ES-I3 (cell line): Measurements from ENCODE around the gene SPNS3.

Experiments used
- H3K36me3 ChIP-seq: 2 replicates; pipeline ENCODE4 v1.6.1; 2013; ENCODE audit warnings: mild to moderate bottlenecking, low read length, control low read depth, moderate library complexity; ENCODE audit not compliant: insufficient read depth
- H3K4me1 ChIP-seq: 2 replicates; pipeline ENCODE4 v1.6.1; 2013; ENCODE audit warnings: mild to moderate bottlenecking, control low read depth, low read length; ENCODE audit not compliant: insufficient read depth
- H3K9ac ChIP-seq: 2 replicates; pipeline ENCODE4 v1.6.1; 2013; ENCODE audit warnings: low read depth, mild to moderate bottlenecking, low read length, moderate library complexity
- H3K9me3 ChIP-seq: 2 replicates; pipeline ENCODE4 v1.6.1; 2013; ENCODE audit warnings: mild to moderate bottlenecking, low read length, moderate library complexity; ENCODE audit not compliant: control insufficient read depth, insufficient read depth

The SPNS3 gene, protein sequence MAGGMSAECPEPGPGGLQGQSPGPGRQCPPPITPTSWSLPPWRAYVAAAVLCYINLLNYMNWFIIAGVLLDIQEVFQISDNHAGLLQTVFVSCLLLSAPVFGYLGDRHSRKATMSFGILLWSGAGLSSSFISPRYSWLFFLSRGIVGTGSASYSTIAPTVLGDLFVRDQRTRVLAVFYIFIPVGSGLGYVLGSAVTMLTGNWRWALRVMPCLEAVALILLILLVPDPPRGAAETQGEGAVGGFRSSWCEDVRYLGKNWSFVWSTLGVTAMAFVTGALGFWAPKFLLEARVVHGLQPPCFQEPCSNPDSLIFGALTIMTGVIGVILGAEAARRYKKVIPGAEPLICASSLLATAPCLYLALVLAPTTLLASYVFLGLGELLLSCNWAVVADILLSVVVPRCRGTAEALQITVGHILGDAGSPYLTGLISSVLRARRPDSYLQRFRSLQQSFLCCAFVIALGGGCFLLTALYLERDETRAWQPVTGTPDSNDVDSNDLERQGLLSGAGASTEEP

DNA sequence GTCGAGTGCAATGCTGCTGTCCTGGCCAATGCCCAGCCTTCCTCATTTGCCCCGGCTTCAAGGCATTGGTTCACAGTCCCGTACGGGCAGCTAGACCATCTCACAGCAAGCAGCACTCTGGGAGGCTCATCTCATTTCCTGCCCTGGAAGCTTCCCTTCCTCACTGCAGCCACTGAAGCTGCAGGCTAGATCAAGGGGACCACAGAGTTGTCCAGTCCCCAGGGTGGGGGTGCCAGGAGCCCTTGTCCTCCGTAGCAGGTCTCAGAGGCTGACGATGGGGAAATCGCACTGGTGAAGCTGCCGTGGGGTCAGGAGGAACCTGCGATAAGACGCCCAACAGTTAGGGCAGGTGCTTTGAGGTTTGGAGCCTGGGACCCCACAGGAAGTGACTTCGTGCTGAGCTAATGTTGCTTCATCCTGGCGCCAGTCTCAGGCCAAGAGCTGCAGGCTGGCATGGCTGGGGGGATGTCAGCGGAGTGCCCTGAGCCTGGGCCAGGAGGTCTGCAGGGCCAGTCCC is at the start of gene SPNS3:
TSS of gene SPNS3 (plus strand) at position 426 of the 517 bp plus-strand sequence. CDS start at position 454, 28 bp downstream.
- no peaks in the 10 kb centered on the region for H3K4me1 ChIP-seq
- H3K36me3 ChIP-seq = no peaks in the 10 kb centered on the region
- no peak within 1 kb of the TSS for H3K9ac ChIP-seq
- H3K9me3 ChIP-seq = no peaks in the 10 kb centered on the region

DNA sequence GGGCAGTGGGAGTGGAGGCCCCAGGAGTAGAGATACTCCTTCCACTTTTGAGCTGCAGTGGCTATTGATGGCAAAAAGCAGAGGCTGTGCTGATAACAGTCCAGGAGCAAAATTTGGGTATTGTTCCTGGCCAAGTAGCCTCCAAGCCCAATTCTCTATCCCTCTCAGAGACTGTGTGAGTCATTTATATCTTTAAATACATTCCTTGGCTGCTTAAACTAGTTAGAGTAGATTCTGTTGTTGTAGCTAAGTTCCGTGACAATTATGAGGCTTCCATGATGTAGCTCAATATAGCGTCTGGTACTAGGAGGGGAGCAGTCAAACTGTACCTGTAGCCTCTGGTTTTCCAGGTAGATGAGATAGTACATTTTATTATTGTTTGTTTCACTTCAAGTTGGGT is 47.3 kb upstream of the SPNS3 start:
- Histone ChIP-seq H3K4me1 (0 out of 2 replicates have a peak, but pooled peaks cover 7% of the 10 kb centered on the region), H3K9me3 (no peaks in the 10 kb centered on the region), H3K9ac (no peak overlapping the region), H3K36me3 (no peaks in the 10 kb centered on the region)

DNA sequence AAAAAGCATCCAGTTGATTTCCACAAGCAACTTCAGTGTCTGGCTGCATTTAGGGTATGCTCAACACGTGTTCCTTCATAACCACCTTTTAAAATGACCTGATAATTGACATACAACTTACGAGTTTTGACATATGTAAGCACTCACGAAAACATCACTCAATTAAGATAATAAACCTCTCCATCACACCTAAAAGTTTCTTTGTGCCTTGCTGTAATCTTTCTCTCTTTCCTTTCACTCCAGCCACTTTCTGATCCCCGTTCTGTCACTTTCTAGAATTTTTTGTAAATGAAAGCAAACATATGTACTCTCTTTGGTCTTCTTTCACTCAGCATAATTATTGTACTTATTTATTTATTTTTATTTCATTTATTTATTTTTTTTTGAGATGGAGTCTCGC is 46.6 kb upstream of the SPNS3 start:
- 0 out of 2 replicates have a peak, but pooled peaks cover under 1% of the 10 kb centered on the region for H3K4me1 ChIP-seq
- H3K9ac ChIP-seq = no peak overlapping the region
- H3K9me3 ChIP-seq = no peaks in the 10 kb centered on the region
- H3K36me3 ChIP-seq = no peaks in the 10 kb centered on the region

DNA sequence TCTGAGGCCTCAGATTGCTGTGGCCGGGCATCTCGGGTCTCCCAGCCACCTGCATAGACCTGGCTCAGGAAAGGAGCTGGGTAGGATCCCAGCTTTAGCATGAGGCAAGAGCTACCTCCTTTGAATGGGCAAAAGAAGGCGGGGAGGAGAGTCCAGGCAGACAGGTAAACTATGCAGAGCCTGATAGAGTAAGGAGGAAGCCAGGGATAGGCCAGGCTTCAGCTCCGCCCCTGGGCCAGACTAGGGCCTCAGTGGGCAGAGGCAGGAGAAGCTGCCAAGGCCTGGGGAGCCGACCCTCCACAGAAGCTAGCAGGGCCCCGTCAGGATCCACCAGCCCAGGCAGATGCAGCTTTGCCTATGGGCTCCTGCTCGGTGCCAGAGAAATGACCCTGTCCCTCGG is 44.7 kb upstream of the SPNS3 start:
- H3K4me1 ChIP-seq = peaks cover 7% of the 10 kb centered on the region
- no peak overlapping the region for H3K9ac ChIP-seq
- no peaks in the 10 kb centered on the region for H3K9me3 ChIP-seq
- no peaks in the 10 kb centered on the region for H3K36me3 ChIP-seq

DNA sequence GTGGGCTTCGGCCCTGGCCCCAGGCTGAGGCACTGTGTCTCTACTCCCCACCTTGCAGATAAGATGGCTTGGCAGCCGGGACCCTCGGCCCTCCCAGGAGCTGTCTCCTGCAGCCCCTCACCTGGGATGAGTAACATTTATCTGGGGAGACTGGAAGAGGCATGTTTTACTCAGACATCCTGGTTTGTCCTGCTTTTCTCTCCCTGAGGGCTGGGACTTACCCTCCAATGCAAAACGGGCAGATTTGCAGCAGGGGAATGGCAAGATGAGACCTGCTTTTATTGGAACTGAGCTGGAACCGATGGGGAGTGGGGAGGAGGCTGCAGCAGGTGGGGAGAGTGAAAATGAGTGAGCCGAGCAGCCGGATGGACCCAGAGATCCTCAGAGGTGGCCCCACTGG is 39.9 kb upstream of the SPNS3 start:
- Histone ChIP-seq H3K4me1 (peaks cover 25% of the 10 kb centered on the region), H3K9ac (no peak overlapping the region), H3K9me3 (no peaks in the 10 kb centered on the region), H3K36me3 (no peaks in the 10 kb centered on the region)

DNA sequence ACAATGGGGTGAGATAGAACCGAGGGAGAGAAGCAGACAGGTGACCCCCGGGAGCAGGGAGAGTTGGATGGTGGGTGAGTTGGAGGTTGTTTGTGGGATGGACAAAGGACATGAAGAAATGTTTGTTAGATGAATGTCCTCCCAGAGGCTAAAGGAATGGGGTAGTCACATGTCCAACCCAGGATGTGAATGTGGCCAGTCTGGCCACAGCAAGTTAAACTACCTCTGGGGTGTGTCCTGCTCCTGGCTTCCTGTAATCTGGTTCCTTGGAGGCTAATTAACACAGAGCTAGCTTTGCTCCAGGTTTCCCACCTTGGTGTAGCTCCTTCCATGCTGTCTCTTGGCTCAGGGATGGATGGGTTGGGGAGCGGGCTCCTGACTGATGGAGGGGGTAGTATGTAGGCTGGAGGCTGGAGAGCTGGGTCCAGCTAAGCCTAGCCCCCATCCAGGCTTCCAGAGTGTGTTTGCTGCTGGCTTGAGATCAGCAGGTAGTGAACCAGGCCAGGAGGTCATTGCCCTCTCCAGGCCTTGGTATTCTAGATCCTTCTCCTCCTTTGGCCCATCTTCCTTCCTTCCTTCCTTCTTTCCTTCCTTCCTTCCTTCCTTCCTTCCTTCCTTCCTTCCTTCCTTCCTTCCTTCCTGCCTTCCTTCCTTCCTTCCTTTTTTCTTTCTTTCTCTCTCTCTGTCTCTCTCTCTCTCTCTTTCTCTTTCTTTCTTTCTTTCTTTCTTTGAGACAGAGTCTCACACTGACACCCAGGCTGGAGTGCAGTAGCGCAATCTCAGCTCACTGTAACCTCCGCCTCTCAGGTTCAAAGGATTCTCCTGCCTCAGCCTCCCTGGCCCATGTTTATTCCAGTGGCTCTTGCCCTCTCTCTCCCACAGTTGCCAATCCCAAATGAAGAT is 39.3 kb upstream of the SPNS3 start:
- H3K4me1 ChIP-seq = peaks cover 25% of the 10 kb centered on the region
- no peaks in the 10 kb centered on the region; the same call in 1 of the 2 replicates for H3K9me3 ChIP-seq
- H3K36me3 ChIP-seq = no peaks in the 10 kb centered on the region
- H3K9ac ChIP-seq = no peak overlapping the region

DNA sequence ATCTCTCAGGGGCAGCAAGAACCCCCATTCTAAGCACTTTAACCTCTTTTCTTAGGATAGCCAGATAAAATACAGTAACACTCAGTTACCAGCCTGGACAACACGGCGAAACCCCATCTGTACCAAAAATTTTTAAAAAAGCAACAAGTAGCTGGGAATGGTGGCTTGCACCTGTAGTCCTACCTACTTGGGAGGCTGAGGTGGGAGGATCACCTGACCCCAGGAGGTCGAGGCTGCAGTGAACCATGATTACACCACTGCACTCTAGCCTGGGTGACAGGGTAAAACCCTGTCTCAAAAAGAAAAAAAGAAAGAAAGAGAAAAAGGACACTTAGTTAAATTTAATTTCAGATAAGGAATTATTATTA is 38.6 kb upstream of the SPNS3 start:
- no peaks in the 10 kb centered on the region; the same call in 1 of the 2 replicates for H3K9me3 ChIP-seq
- H3K36me3 ChIP-seq = no peaks in the 10 kb centered on the region
- peaks cover 25% of the 10 kb centered on the region for H3K4me1 ChIP-seq
- no peak overlapping the region for H3K9ac ChIP-seq

DNA sequence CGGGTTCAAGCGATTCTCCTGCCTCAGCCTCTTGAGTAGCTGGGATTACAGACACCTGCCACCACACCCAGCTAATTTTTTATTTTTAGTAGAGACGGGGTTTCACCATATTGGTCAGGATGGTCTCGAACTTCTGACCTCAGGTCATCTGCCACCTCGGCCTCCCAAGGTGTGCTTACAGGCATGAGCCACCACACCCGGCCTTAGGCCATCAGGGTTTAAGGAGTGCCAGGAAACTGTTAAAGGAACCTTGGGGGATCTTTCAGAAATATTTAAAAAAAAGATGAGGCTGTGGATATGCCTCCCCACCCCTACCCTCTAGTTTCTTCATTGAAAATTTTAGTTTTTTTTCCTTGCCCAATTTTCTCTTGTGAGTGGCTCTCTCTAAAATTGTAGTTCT is 35.9 kb upstream of the SPNS3 start:
- H3K9ac ChIP-seq = no peak overlapping the region
- no peaks in the 10 kb centered on the region for H3K36me3 ChIP-seq
- H3K9me3 ChIP-seq = no peaks in the 10 kb centered on the region; the same call in 1 of the 2 replicates
- H3K4me1 ChIP-seq = peaks cover 25% of the 10 kb centered on the region

DNA sequence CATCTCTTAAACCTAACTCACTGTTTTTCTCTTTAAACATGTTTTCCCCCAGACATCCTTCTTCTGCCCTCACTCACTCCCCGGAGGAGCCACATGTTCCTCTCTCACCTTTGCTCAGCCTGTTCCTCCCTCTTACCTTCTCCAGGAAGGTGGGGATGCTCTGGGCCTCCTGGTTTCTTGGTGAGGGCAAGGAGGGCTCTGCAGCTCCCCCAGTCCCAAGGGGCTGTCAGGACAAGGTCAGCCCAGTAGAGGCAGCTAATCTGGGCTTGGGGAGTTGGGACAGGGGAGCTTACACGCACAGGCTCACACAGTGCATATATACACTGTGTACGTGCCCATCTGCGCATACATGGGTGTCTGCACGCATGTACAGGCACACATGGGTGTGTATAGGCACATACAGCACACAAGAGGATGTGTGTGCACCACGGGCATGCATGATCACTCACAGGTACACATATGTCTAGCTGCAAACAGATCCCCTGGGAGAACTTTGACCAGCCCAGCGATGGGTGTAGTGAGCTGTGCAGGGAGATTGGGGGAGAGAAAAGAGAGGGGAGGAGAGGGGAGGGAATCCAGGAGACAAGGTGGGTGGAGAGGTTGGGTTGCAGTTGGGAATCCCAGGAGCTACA is 28.6 kb upstream of the SPNS3 start:
- H3K4me1 ChIP-seq = no peaks in the 10 kb centered on the region
- no peaks in the 10 kb centered on the region for H3K9me3 ChIP-seq
- no peak overlapping the region for H3K9ac ChIP-seq
- no peaks in the 10 kb centered on the region for H3K36me3 ChIP-seq

DNA sequence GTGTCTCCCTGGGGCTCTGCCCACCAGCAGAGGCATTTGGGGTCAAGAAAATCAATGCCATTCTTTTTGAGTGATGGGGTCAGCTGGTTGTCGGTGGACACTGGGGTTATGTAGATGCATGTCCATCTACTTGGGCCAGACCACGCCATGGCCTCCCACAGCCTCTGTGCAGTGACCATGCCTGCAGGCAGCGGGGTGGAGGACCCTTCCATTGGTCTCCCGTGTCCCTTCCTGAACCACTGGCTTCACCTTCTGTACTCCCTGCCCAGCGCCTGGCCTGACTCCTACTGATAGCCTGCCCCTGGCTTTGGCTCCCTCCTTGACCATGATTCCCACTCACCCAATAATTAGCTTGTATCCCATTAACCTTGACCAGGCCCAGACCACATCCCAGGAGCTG is 28.0 kb upstream of the SPNS3 start:
- H3K4me1 ChIP-seq = no peaks in the 10 kb centered on the region
- no peaks in the 10 kb centered on the region for H3K36me3 ChIP-seq
- H3K9ac ChIP-seq = no peak overlapping the region
- no peaks in the 10 kb centered on the region for H3K9me3 ChIP-seq

DNA sequence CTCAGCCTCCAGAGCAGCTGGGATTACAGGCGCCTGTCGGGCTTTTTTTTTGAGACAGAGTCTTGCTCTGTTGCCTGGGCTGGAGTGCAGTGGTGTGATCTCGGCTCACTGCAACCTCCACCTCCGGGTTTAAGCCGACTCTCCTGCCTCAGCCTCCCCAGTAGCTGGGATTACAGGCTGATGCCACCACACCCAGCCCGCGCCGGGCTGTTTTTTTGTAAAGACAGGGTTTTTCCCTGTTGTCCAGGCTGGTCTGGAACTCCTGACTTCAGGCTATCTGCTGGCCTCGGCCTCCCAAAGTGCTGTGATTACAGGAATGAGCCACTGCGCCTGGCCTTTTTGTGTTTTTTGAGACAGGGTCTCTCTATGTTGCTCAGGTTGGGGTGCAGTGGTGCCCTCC is 27.4 kb upstream of the SPNS3 start:
- Histone ChIP-seq H3K36me3 (no peaks in the 10 kb centered on the region), H3K9ac (no peak overlapping the region), H3K9me3 (no peaks in the 10 kb centered on the region), H3K4me1 (no peaks in the 10 kb centered on the region)

DNA sequence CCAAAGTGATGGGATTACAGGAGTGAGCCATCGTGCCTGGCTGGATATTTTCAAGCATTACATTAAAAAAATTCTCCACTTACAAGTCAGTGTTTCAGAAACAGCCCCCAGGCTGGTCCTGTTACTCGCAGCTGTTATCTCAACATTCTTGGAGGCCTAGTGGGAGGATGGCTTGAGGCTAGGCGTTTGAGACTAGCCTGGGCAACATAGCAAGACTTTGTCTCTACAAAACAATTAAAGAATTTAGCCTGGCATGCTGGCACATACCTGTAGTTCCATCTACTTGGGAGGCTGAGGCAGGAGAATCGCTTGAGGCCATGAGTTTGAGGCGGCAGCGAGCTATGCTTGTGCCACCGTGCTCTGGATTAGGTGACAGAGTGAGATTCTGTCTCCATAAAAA is 26.5 kb upstream of the SPNS3 start:
- Histone ChIP-seq H3K9ac (no peak overlapping the region), H3K9me3 (no peaks in the 10 kb centered on the region), H3K4me1 (no peaks in the 10 kb centered on the region), H3K36me3 (no peaks in the 10 kb centered on the region)

DNA sequence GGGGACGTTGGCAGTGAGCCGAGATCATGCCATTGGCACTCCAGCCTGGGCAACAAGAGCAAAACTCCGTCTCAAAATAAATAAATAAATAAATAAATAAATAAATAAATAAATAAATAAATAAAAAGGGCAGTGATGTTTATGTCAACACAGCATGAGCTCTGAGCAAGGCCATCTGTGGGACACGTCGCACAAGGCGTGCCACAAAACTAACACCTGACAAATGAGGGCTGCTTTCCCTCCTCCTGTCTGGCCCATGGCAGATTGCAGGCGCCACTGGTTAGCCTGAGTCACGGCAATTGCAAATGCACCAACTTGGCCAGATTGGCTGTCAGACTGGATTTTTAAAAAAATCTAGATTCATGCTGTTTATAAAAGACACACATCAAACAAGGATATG is 25.9 kb upstream of the SPNS3 start:
- Histone ChIP-seq H3K9me3 (no peaks in the 10 kb centered on the region), H3K9ac (no peak overlapping the region), H3K4me1 (0 out of 2 replicates have a peak, but pooled peaks cover 2% of the 10 kb centered on the region), H3K36me3 (no peaks in the 10 kb centered on the region)

DNA sequence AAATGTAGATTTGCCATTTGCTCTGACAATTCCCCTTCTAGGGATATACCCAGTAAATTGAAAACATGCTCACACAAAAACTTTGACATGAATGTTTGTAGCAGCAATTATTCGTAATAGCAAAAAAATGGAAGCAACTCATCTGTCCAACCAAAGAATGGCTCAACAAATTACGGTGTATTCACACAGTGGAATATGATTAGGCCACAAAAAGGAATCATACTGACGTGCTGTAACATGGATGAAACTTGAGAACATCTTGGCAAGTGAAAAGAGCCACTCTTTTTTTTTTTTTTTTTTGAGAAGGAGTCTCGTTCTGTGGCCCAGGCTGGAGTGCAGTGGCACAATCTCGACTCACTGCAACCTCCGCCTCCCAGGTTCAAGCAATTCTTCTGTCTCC is 24.1 kb upstream of the SPNS3 start:
- 0 out of 2 replicates have a peak, but pooled peaks cover 2% of the 10 kb centered on the region for H3K4me1 ChIP-seq
- H3K9me3 ChIP-seq = no peaks in the 10 kb centered on the region
- no peaks in the 10 kb centered on the region for H3K36me3 ChIP-seq
- no peak overlapping the region for H3K9ac ChIP-seq
